HEK293 (cell line): ENCODE data around the gene EGFR.

Experiments used
- CTCF ChIA-PET: fragments of 350-600 bp; formaldehyde crosslinking; extraction: SDS; loops from one replicate; lab custom pipeline; 2021; ENCODE audit warnings: antibody characterized with exemption; lab: Yijun Ruan, JAX
- POLR2A ChIA-PET: fragments of 300-600 bp; formaldehyde crosslinking; extraction: SDS; loops from one replicate; lab custom pipeline; 2020; ENCODE audit warnings: antibody characterized with exemption, inconsistent platforms; lab: Yijun Ruan, JAX
- H3K27ac ChIP-seq: fragments of 200-500 bp; sonication (Bioruptor generic); 2 replicates; pipeline ENCODE4 v1.5.1; 2014; ENCODE audit warnings: low read depth, low read length, control low read depth, inconsistent platforms; ENCODE audit errors: extremely low read depth
- H3K36me3 ChIP-seq, 2 experiments: fragments of 200-500 bp in 1 of 2; sonication (Bioruptor generic) in 1 of 2; 1 replicate in 1 of 2; 2 replicates in 1 of 2; pipeline ENCODE4 v1.5.1; 2014 to 2017; ENCODE audit warnings: inconsistent platforms in 2 of 2, low read length in 2 of 2; ENCODE audit not compliant: control insufficient read depth in 2 of 2, insufficient read depth in 1 of 2
- H3K4me1 ChIP-seq: fragments of 200-500 bp; sonication (Bioruptor generic); 2 replicates; pipeline ENCODE4 v1.5.1; 2014; ENCODE audit warnings: mild to moderate bottlenecking, low read length, inconsistent platforms; ENCODE audit not compliant: control insufficient read depth, insufficient read depth
- H3K4me3 ChIP-seq: 2 replicates; pipeline ENCODE4 v1.5.1; 2011; ENCODE audit warnings: low read depth, mild to moderate bottlenecking, control low read depth, low read length, moderate library complexity
- H3K9me3 ChIP-seq: fragments of 200-500 bp; sonication (Bioruptor generic); 2 replicates; pipeline ENCODE4 v1.5.1; 2014; ENCODE audit warnings: low read depth, low read length, inconsistent platforms; ENCODE audit not compliant: control insufficient read depth, insufficient read depth
- BCL11B ChIP-seq: fragments of 450-650 bp; formaldehyde crosslinking; IDR thresholded peaks from 2 replicates; pipeline ENCODE4 v1.5.1; 2016; ENCODE audit warnings: low read depth, missing biosample characterization, missing genetic modification characterization
- KLF1 ChIP-seq: fragments of 450-650 bp; formaldehyde crosslinking; IDR thresholded peaks from 2 replicates; pipeline ENCODE4 v1.5.1; 2016; ENCODE audit warnings: missing biosample characterization, missing genetic modification characterization
- SP2 ChIP-seq: fragments of 450-650 bp; formaldehyde crosslinking; IDR thresholded peaks from 2 replicates; pipeline ENCODE4 v1.5.1; 2016; ENCODE audit warnings: missing biosample characterization, missing genetic modification characterization
- WT1 ChIP-seq: fragments of 450-650 bp; formaldehyde crosslinking; IDR thresholded peaks from 2 replicates; pipeline ENCODE4 v1.5.1; 2016; ENCODE audit warnings: missing biosample characterization, missing genetic modification characterization
- ZBTB48 ChIP-seq: fragments of 450-650 bp; formaldehyde crosslinking; IDR thresholded peaks from 2 replicates; pipeline ENCODE4 v1.5.1; 2016; ENCODE audit warnings: missing biosample characterization, missing genetic modification characterization
- ZNF132 ChIP-seq: fragments of 450-650 bp; formaldehyde crosslinking; IDR thresholded peaks from 2 replicates; pipeline ENCODE4 v1.5.1; 2017; ENCODE audit warnings: missing biosample characterization, missing genetic modification characterization, borderline replicate concordance
- ZNF133 ChIP-seq: fragments of 450-650 bp; formaldehyde crosslinking; IDR thresholded peaks from 2 replicates; pipeline ENCODE4 v1.5.1; 2016; ENCODE audit warnings: missing biosample characterization, missing genetic modification characterization
- ZNF155 ChIP-seq: fragments of 450-650 bp; formaldehyde crosslinking; IDR thresholded peaks from 2 replicates; pipeline ENCODE4 v1.5.1; 2016; ENCODE audit warnings: missing biosample characterization, missing genetic modification characterization
- ZNF174 ChIP-seq: fragments of 450-650 bp; formaldehyde crosslinking; IDR thresholded peaks from 2 replicates; pipeline ENCODE4 v1.5.0; 2017; ENCODE audit warnings: missing biosample characterization, mild to moderate bottlenecking, missing genetic modification characterization
- ZNF19 ChIP-seq: fragments of 450-650 bp; formaldehyde crosslinking; IDR thresholded peaks from 2 replicates; pipeline ENCODE4; 2016; ENCODE audit warnings: missing biosample characterization, missing genetic modification characterization, low read depth
- ZNF239 ChIP-seq: fragments of 450-650 bp; formaldehyde crosslinking; IDR thresholded peaks from 2 replicates; pipeline ENCODE4 v1.5.1; 2016; ENCODE audit warnings: missing biosample characterization, missing genetic modification characterization
- ZNF366 ChIP-seq: fragments of 450-650 bp; formaldehyde crosslinking; conservative IDR thresholded peaks from 2 replicates; pipeline ENCODE4 v1.5.1; 2016; ENCODE audit warnings: missing biosample characterization, missing genetic modification characterization
- ZNF37A ChIP-seq: fragments of 450-650 bp; IDR thresholded peaks from 2 replicates; pipeline ENCODE4 v1.5.1; 2018; ENCODE audit warnings: missing biosample characterization, missing genetic modification characterization
- ZNF48 ChIP-seq: fragments of 450-650 bp; formaldehyde crosslinking; IDR thresholded peaks from 2 replicates; pipeline ENCODE4 v1.5.1; 2016; ENCODE audit warnings: missing biosample characterization, missing genetic modification characterization
- ZNF530 ChIP-seq: fragments of 450-650 bp; formaldehyde crosslinking; IDR thresholded peaks from 2 replicates; pipeline ENCODE4 v1.5.1; 2016; ENCODE audit warnings: low read depth, missing biosample characterization, missing genetic modification characterization
- ZNF544 ChIP-seq: fragments of 450-650 bp; formaldehyde crosslinking; IDR thresholded peaks from 2 replicates; pipeline ENCODE4 v1.5.0; 2017; ENCODE audit warnings: missing biosample characterization, missing genetic modification characterization
- ZNF623 ChIP-seq: fragments of 450-650 bp; formaldehyde crosslinking; IDR thresholded peaks from 2 replicates; pipeline ENCODE4 v1.5.1; 2016; ENCODE audit warnings: missing biosample characterization, missing genetic modification characterization
- ZNF76 ChIP-seq: fragments of 450-650 bp; formaldehyde crosslinking; IDR thresholded peaks from 2 replicates; pipeline ENCODE4; 2016; ENCODE audit warnings: low read depth, missing biosample characterization, missing genetic modification characterization, borderline replicate concordance
- ZNF837 ChIP-seq: fragments of 450-650 bp; formaldehyde crosslinking; IDR thresholded peaks from 2 replicates; pipeline ENCODE4 v1.5.1; 2016; ENCODE audit warnings: missing biosample characterization, missing genetic modification characterization
- TF ChIP-seq, protein P1 (sequence below): fragments of 450-650 bp; formaldehyde crosslinking; IDR thresholded peaks from 2 replicates; pipeline ENCODE4 v1.5.1; 2016; ENCODE audit warnings: missing biosample characterization, missing genetic modification characterization, borderline replicate concordance
- TF ChIP-seq, protein P2 (sequence below): fragments of 450-650 bp; formaldehyde crosslinking; IDR thresholded peaks from 2 replicates; pipeline ENCODE4 v1.5.1; 2016; ENCODE audit warnings: missing biosample characterization, missing genetic modification characterization, borderline replicate concordance
- TF ChIP-seq, protein P3 (sequence below): fragments of 450-650 bp; formaldehyde crosslinking; IDR thresholded peaks from 2 replicates; pipeline ENCODE4 v1.5.1; 2016; ENCODE audit warnings: missing biosample characterization, missing genetic modification characterization
- TF ChIP-seq, protein P4 (sequence below): fragments of 450-650 bp; formaldehyde crosslinking; IDR thresholded peaks from 2 replicates; pipeline ENCODE4 v1.5.0; 2017; ENCODE audit warnings: missing biosample characterization, missing genetic modification characterization, borderline replicate concordance

EGFR gene

DNA sequence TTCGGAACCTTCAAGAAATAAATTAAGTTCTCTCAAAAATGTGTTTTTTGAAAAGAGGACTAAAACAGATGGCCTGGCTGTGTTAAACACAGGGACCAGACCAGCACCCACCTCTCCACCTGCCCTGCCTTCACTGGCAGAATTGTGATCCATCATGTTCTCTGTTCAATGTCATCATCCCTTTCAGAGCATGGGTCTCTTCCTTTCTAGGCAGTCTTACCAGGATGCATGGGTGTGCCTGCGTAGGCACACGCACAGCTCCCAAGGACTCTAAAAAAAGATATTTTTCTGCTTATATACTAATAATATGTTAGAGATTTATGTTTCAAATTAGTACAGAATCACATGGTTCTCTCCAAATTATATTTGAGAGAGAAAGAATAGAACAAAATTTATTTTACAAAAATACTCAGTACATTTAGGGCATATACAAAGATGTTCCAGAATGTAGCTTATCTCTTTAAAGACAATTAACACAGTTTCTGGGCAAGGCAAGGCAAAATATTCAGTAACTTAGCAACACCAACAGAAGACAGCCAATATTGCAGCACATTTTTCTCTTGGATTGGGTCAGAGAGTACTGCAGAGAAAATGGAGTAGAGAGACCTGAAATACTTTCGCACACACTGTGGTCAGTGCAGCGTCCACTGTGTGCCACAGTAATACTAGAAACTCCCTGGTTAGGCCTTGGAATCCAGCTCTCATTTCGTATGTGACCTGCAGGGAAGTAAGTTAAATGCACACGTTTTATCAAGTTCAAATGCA lies 52.8 kb downstream of the EGFR start:
- H3K4me3 ChIP-seq = no peak overlapping the region
- CTCF ChIA-PET = interaction anchor here (0.5 to 1.9 kb wide), 2 partner anchors 184 to 1509 kb away, joined by 3 to 5 read pairs; no protein-coding TSS in a partner anchor
- H3K36me3 ChIP-seq = no peaks in the 10 kb centered on the region
- TF ChIP-seq ZNF155 = no peak
- TF ChIP-seq, protein P1, sequence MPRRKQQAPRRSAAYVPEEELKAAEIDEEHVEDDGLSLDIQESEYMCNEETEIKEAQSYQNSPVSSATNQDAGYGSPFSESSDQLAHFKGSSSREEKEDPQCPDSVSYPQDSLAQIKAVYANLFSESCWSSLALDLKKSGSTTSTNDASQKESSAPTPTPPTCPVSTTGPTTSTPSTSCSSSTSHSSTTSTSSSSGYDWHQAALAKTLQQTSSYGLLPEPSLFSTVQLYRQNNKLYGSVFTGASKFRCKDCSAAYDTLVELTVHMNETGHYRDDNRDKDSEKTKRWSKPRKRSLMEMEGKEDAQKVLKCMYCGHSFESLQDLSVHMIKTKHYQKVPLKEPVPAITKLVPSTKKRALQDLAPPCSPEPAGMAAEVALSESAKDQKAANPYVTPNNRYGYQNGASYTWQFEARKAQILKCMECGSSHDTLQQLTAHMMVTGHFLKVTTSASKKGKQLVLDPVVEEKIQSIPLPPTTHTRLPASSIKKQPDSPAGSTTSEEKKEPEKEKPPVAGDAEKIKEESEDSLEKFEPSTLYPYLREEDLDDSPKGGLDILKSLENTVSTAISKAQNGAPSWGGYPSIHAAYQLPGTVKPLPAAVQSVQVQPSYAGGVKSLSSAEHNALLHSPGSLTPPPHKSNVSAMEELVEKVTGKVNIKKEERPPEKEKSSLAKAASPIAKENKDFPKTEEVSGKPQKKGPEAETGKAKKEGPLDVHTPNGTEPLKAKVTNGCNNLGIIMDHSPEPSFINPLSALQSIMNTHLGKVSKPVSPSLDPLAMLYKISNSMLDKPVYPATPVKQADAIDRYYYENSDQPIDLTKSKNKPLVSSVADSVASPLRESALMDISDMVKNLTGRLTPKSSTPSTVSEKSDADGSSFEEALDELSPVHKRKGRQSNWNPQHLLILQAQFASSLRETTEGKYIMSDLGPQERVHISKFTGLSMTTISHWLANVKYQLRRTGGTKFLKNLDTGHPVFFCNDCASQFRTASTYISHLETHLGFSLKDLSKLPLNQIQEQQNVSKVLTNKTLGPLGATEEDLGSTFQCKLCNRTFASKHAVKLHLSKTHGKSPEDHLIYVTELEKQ (tag by site-specific recombination) = no peak
- TF ChIP-seq BCL11B (tag by site-specific recombination) = no peak
- no peak for TF ChIP-seq ZNF19
- TF ChIP-seq ZNF544 (tag by site-specific recombination) = no peak
- TF ChIP-seq ZNF174 (tag by site-specific recombination) = no peak
- TF ChIP-seq, protein P2, sequence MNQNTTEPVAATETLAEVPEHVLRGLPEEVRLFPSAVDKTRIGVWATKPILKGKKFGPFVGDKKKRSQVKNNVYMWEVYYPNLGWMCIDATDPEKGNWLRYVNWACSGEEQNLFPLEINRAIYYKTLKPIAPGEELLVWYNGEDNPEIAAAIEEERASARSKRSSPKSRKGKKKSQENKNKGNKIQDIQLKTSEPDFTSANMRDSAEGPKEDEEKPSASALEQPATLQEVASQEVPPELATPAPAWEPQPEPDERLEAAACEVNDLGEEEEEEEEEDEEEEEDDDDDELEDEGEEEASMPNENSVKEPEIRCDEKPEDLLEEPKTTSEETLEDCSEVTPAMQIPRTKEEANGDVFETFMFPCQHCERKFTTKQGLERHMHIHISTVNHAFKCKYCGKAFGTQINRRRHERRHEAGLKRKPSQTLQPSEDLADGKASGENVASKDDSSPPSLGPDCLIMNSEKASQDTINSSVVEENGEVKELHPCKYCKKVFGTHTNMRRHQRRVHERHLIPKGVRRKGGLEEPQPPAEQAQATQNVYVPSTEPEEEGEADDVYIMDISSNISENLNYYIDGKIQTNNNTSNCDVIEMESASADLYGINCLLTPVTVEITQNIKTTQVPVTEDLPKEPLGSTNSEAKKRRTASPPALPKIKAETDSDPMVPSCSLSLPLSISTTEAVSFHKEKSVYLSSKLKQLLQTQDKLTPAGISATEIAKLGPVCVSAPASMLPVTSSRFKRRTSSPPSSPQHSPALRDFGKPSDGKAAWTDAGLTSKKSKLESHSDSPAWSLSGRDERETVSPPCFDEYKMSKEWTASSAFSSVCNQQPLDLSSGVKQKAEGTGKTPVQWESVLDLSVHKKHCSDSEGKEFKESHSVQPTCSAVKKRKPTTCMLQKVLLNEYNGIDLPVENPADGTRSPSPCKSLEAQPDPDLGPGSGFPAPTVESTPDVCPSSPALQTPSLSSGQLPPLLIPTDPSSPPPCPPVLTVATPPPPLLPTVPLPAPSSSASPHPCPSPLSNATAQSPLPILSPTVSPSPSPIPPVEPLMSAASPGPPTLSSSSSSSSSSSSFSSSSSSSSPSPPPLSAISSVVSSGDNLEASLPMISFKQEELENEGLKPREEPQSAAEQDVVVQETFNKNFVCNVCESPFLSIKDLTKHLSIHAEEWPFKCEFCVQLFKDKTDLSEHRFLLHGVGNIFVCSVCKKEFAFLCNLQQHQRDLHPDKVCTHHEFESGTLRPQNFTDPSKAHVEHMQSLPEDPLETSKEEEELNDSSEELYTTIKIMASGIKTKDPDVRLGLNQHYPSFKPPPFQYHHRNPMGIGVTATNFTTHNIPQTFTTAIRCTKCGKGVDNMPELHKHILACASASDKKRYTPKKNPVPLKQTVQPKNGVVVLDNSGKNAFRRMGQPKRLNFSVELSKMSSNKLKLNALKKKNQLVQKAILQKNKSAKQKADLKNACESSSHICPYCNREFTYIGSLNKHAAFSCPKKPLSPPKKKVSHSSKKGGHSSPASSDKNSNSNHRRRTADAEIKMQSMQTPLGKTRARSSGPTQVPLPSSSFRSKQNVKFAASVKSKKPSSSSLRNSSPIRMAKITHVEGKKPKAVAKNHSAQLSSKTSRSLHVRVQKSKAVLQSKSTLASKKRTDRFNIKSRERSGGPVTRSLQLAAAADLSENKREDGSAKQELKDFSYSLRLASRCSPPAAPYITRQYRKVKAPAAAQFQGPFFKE = no peak
- no peak for TF ChIP-seq ZNF76
- TF ChIP-seq ZNF132 (tag by site-specific recombination) = no peak
- no peak for TF ChIP-seq ZNF623
- TF ChIP-seq SP2 (tag by site-specific recombination) = no peak
- TF ChIP-seq KLF1 = no peak
- H3K4me1 ChIP-seq = peaks cover 2% of the 10 kb centered on the region; the same call in 1 of the 2 replicates
- no peak overlapping the region for H3K27ac ChIP-seq
- no peaks in the 10 kb centered on the region for H3K9me3 ChIP-seq
- POLR2A ChIA-PET = no interaction called here

DNA sequence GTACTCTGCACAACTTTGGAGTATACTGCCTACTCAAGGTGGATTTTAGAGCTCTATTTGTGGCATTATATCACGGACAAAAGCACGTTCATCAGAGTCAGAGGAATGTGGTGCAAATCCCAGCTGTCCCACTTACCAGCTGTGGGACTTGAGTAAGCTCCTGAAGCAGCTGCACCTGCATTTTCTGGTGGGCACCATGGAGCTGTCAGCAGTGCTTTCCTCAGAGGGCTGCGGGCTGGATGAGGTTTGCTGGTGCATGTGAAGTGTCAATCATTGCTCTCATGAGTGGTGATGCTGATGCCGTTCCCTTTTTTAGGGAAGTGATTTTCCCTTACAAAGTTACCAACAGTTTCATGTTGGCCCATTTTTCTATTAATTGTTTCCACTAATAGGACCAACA lies 53.4 kb downstream of the EGFR start:
- CTCF ChIA-PET = interaction anchor here (1.9 kb wide), 1 partner anchor 183 kb away, joined by 5 read pairs; no protein-coding TSS in a partner anchor
- POLR2A ChIA-PET = no interaction called here
- Histone ChIP-seq H3K4me3 (no peak overlapping the region), H3K36me3 (no peaks in the 10 kb centered on the region), H3K9me3 (no peaks in the 10 kb centered on the region), H3K27ac (no peak overlapping the region), H3K4me1 (peaks cover 2% of the 10 kb centered on the region; the same call in 1 of the 2 replicates)
- TF ChIP-seq, protein P3, sequence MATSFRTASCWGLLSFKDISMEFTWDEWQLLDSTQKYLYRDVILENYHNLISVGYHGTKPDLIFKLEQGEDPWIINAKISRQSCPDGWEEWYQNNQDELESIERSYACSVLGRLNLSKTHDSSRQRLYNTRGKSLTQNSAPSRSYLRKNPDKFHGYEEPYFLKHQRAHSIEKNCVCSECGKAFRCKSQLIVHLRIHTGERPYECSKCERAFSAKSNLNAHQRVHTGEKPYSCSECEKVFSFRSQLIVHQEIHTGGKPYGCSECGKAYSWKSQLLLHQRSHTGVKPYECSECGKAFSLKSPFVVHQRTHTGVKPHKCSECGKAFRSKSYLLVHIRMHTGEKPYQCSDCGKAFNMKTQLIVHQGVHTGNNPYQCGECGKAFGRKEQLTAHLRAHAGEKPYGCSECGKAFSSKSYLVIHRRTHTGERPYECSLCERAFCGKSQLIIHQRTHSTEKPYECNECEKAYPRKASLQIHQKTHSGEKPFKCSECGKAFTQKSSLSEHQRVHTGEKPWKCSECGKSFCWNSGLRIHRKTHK (tag by site-specific recombination) = no peak
- TF ChIP-seq ZNF366 (tag by site-specific recombination) (no peak), WT1 (tag by site-specific recombination) (no peak), ZNF48 (tag by site-specific recombination) (no peak), ZBTB48 (tag by site-specific recombination) (no peak), ZNF837 (tag by site-specific recombination) (no peak), ZNF133 (tag by site-specific recombination) (no peak), ZNF530 (no peak), ZNF239 (tag by site-specific recombination) (no peak), SP2 (tag by site-specific recombination) (no peak), ZNF37A (tag by site-specific recombination) (no peak)
- TF ChIP-seq, protein P4, sequence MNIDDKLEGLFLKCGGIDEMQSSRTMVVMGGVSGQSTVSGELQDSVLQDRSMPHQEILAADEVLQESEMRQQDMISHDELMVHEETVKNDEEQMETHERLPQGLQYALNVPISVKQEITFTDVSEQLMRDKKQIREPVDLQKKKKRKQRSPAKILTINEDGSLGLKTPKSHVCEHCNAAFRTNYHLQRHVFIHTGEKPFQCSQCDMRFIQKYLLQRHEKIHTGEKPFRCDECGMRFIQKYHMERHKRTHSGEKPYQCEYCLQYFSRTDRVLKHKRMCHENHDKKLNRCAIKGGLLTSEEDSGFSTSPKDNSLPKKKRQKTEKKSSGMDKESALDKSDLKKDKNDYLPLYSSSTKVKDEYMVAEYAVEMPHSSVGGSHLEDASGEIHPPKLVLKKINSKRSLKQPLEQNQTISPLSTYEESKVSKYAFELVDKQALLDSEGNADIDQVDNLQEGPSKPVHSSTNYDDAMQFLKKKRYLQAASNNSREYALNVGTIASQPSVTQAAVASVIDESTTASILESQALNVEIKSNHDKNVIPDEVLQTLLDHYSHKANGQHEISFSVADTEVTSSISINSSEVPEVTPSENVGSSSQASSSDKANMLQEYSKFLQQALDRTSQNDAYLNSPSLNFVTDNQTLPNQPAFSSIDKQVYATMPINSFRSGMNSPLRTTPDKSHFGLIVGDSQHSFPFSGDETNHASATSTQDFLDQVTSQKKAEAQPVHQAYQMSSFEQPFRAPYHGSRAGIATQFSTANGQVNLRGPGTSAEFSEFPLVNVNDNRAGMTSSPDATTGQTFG (tag by site-specific recombination) = no peak
